GM06990 (cell line): ENCODE data around the gene NGEF.

Experiments used
- DNase-seq: peaks from one replicate; pipeline ENCODE4 v3.0.0-alpha.2; 2011; ENCODE audit not compliant: insufficient read length; ENCODE audit errors: extremely low read depth
- H3K27me3 ChIP-seq: replicated peaks from 2 replicates; pipeline ENCODE4 v1.6.0; 2011; ENCODE audit warnings: low read length; ENCODE audit not compliant: control insufficient read depth, insufficient read depth
- H3K36me3 ChIP-seq: 2 replicates; pipeline ENCODE4 v1.5.1; 2011; ENCODE audit warnings: low read length; ENCODE audit not compliant: control insufficient read depth, insufficient read depth
- H3K4me3 ChIP-seq: replicated peaks from 2 replicates; pipeline ENCODE4 v1.5.1; 2011; ENCODE audit warnings: low read depth, mild to moderate bottlenecking, control low read depth, low read length
- TF ChIP-seq, protein P1 (sequence below): IDR thresholded peaks from 2 replicates; pipeline ENCODE4 v1.5.1; 2011; ENCODE audit warnings: low read length, control low read depth, mild to moderate bottlenecking, inconsistent platforms; ENCODE audit not compliant: insufficient read depth, poor library complexity, severe bottlenecking

The NGEF gene

DNA sequence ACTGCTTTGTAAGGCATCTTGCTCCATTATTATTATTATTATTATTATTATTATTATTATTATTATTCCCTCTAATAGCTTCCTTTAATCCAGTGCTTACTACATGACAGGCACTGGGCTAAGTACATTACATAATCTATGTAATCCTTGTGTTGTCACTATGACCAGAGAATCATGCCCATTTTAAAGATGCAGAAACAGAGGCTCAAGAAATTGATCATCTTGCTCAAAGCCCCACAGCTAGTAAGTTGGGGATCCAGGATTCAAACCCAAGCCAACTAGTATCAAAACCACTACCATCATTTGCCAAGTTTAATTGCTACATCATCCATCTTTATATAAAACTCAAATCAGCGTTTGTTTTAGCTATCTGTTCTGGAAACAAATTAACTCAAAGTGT is 594 bp upstream of the NGEF start:
- no peaks in the 10 kb centered on the region for H3K36me3 ChIP-seq
- DNase-seq, result no peak
- TF ChIP-seq, protein P1, sequence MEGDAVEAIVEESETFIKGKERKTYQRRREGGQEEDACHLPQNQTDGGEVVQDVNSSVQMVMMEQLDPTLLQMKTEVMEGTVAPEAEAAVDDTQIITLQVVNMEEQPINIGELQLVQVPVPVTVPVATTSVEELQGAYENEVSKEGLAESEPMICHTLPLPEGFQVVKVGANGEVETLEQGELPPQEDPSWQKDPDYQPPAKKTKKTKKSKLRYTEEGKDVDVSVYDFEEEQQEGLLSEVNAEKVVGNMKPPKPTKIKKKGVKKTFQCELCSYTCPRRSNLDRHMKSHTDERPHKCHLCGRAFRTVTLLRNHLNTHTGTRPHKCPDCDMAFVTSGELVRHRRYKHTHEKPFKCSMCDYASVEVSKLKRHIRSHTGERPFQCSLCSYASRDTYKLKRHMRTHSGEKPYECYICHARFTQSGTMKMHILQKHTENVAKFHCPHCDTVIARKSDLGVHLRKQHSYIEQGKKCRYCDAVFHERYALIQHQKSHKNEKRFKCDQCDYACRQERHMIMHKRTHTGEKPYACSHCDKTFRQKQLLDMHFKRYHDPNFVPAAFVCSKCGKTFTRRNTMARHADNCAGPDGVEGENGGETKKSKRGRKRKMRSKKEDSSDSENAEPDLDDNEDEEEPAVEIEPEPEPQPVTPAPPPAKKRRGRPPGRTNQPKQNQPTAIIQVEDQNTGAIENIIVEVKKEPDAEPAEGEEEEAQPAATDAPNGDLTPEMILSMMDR, result no peak
- H3K27me3 ChIP-seq, result no peaks in the 10 kb centered on the region
- H3K4me3 ChIP-seq, result no peak overlapping the region

DNA sequence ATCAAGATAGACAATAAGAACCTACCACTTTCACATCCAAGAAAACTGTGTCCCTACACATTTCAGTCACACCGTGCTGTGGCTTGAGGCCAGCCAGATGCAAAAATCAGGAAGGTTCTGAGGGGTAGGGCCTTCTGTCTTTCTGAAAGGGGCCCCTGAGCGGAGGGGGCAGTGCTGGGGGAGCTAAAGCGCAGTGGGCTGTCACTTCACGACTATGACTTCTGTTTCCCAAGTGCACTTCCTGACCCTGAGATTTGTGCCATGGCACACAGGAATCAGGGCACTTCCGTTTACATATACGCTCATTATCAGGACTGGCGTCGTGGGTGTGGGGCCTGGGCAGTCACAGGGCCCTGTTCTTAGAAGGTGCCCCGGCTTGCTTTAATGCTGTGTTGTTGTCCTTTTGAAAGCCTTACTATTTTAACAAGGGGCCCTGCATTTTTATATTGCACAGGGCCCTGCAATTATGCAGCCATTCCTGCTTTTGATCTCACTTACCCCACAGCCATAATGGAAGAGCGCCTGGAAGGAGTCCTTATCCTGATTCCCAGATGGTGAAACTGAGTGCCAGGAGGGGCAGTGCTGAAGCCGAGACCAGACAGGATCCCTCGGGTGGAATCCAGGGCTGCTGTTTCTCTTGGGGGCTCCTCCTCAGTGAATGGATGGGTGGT is 620 bp downstream of the NGEF start:
- no peaks in the 10 kb centered on the region for H3K36me3 ChIP-seq
- DNase-seq, result no peak
- TF ChIP-seq, protein P1, result no peak
- no peaks in the 10 kb centered on the region; the same call in 1 of the 2 replicates for H3K27me3 ChIP-seq
- H3K4me3 ChIP-seq, result no peak overlapping the region

DNA sequence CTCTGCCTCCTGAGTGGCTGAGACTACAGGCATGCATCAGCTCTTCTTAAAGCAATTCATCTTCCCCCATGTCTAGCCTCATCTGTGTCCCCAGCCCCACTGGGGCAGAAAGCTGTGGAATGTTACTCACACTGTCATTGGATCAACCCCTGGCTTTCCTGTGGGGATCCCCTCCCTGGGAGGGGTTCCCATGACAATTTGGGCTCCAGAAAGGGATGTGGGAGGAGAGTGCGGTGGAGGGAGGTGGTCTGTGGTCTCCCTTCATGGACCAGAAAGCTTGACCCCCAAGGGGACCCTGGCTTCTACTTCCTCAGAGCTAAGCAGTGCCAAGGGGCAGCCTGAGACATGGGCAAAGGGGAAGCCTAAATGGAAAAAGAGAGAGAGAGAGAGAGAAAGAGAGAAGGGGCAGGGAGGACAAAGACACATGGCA is 1.3 kb downstream of the NGEF start:
- Histone ChIP-seq H3K4me3 (no peak overlapping the region), H3K27me3 (no peaks in the 10 kb centered on the region; the same call in 1 of the 2 replicates), H3K36me3 (no peaks in the 10 kb centered on the region)
- TF ChIP-seq, protein P1, result no peak
- no peak for DNase-seq

DNA sequence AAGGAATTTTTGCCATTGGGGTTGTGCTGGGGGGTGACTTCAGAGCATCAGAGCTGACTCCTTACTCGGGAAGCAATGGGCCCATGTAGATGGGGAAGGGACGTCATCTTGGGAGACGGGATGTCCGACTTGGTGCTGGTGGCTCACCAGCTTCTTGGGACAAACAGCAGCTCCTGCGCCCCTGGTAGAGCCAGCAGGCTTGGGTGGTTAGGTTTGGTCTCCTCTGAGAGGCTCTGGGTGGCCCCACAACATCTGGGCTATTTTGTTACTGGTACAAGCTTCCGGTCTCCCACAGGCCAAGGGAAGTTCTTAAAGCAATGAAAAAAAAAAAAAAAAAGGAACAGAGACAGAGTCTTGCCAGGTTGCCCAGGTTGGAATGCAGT is 1.8 kb downstream of the NGEF start:
- H3K36me3 ChIP-seq, result no peaks in the 10 kb centered on the region
- H3K27me3 ChIP-seq, result no peaks in the 10 kb centered on the region; the same call in 1 of the 2 replicates
- no peak for DNase-seq
- no peak overlapping the region for H3K4me3 ChIP-seq
- TF ChIP-seq, protein P1, result no peak

DNA sequence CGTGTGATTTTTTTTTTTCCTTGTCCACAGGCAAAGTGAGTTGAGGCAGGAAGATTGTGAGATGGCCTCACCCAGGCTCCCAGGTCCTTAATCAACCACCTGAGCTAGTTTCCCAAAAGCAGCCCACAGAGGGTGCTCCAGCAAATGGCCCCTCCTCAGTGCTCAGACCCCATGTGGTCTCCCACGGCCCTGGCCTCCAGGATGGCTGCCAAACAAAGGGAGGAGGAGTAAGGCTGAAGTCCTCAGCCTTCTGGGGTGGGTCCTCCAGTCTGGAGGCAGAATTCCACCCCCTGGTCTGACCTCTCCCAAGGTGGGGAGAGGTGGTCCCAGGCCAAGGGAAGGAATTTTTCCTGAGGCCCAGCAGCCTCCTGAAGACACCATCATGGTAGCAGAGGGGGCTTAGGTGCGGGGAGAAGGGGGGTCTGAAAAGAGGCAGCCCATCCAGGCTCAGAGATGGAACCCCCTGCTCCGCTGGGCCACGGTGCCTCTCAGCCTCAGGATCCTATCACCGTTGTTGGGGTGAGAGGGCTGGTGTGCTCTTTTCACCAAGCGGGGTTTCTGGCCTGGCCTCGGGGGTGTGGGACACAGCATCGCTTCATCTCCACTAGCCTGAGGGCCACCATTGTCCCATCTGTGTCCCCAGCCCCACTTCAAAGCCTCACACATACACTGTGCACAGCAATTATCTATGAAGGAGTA is 2.3 kb downstream of the NGEF start:
- TF ChIP-seq, protein P1, result no peak
- Histone ChIP-seq H3K36me3 (no peaks in the 10 kb centered on the region), H3K4me3 (no peak overlapping the region), H3K27me3 (no peaks in the 10 kb centered on the region; the same call in 1 of the 2 replicates)
- no peak for DNase-seq
